Tibial artery (tissue), 4 donors: ENCODE results near the gene BCR.

Experiments used
- DNase-seq, 2 donors: peaks; one replicate each; pipeline ENCODE4 v3.0.0-alpha.2; 2019
- H3K27ac ChIP-seq, 2 donors: fragments of 200-600 bp; sonication (generic) in 1 of 2; 1 replicate in 1 of 2; 2 replicates in 1 of 2; pipeline ENCODE4 v1.5.1; 2018 to 2019; ENCODE audit warnings: mild to moderate bottlenecking in 1 of 2
- H3K27me3 ChIP-seq, 2 donors: fragments of 200-600 bp; sonication (generic) in 1 of 2; one replicate each; pipeline versions ENCODE4 v1.5.1 to v1.6.0; 2016 to 2019
- H3K36me3 ChIP-seq, 3 donors: fragments of 200-600 bp; sonication (generic) in 2 of 3; one replicate each; pipeline ENCODE4 v1.5.1; 2016 to 2019; ENCODE audit warnings: mild to moderate bottlenecking in 2 of 3
- H3K4me1 ChIP-seq, 4 donors: fragments of 200-600 bp; sonication (generic) in 2 of 4; 1 replicate in 3 of 4; 2 replicates in 1 of 4; pipeline ENCODE4 v1.5.1; 2016 to 2019
- H3K4me3 ChIP-seq, 2 donors: fragments of 200-600 bp; sonication (generic) in 1 of 2; 1 replicate in 1 of 2; 2 replicates in 1 of 2; pipeline ENCODE4 v1.5.1; 2018 to 2019; ENCODE audit warnings: mild to moderate bottlenecking in 2 of 2
- H3K9me3 ChIP-seq, 3 donors: fragments of 200-600 bp; sonication (generic) in 1 of 3; one replicate each; pipeline ENCODE4 v1.5.1; 2016 to 2019
- intact Hi-C: fragments of 100-400 bp; cut with DNase I; formaldehyde crosslinking; loops from one replicate; pipeline ENCODE4 v1.15.0; 2023; ENCODE audit warnings: low total_unique reads
- TF ChIP-seq, protein P1 (sequence below), 2 experiments: fragments of 200-600 bp in 1 of 2; fragments of 450-650 bp in 1 of 2; IDR thresholded peaks; one replicate each; pipeline ENCODE4 v1.5.1; 2017 to 2019; ENCODE audit warnings: antibody characterized with exemption in 2 of 2, mild to moderate bottlenecking in 1 of 2, moderate library complexity in 1 of 2

Gene BCR

GRCh38 chr22:23213022-23213555 is 32.8 kb downstream of the BCR start:
- Histone ChIP-seq H3K4me3 (no peak overlapping the region), H3K9me3 (no peaks in the 10 kb centered on the region), H3K27ac (peak overlapping the region in 1 of 2 donors; percentile 11), H3K27me3 (no peaks in the 10 kb centered on the region), H3K4me1 (peaks cover 6 to 73% (median 43%) of the 10 kb centered on the region in 4 donors), H3K36me3 (peaks cover 0 to under 1% (median 0%) of the 10 kb centered on the region in 3 donors)
- intact Hi-C loops, result no loop called here
- DNase-seq, result no peak
- TF ChIP-seq, protein P1, sequence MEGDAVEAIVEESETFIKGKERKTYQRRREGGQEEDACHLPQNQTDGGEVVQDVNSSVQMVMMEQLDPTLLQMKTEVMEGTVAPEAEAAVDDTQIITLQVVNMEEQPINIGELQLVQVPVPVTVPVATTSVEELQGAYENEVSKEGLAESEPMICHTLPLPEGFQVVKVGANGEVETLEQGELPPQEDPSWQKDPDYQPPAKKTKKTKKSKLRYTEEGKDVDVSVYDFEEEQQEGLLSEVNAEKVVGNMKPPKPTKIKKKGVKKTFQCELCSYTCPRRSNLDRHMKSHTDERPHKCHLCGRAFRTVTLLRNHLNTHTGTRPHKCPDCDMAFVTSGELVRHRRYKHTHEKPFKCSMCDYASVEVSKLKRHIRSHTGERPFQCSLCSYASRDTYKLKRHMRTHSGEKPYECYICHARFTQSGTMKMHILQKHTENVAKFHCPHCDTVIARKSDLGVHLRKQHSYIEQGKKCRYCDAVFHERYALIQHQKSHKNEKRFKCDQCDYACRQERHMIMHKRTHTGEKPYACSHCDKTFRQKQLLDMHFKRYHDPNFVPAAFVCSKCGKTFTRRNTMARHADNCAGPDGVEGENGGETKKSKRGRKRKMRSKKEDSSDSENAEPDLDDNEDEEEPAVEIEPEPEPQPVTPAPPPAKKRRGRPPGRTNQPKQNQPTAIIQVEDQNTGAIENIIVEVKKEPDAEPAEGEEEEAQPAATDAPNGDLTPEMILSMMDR (IDR thresholded peaks at IDR 0.05), result no peak

- Histone ChIP-seq H3K27me3 (no peaks in the 10 kb centered on the region), H3K9me3 (no peaks in the 10 kb centered on the region), H3K27ac (peak overlapping the region in 1 of 2 donors; percentile 8), H3K4me1 (peaks cover 13 to 79% (median 50%) of the 10 kb centered on the region in 4 donors), H3K36me3 (no peaks in the 10 kb centered on the region), H3K4me3 (no peak overlapping the region)
- no peak for DNase-seq
- intact Hi-C loops, result no loop called here
- TF ChIP-seq, protein P1 (IDR thresholded peaks at IDR 0.05), result no peak
These were observed 33.4 kb downstream of the BCR start for GRCh38 chr22:23213581-23214334.

DNA sequence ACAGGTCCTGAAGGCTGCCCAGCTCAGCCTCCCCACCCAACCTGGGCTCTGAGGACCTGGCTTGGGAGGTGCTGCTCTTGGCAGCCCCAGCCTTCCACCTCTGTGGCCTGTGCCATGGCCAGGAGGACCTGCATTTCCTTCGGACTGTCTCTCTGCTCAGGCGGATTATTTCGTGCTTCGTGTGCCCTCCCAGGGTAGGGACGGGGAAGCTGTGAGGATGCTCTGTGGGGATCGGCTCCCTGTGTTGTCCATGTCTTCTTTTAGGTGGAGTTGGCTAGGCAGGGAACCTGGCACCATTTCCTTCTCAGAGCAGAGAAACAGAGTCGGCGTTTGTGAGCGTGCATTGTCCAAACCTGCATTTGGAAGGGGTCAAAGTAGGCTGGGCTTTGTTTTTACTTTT is 34.1 kb downstream of the BCR start:
- Histone ChIP-seq H3K27ac (peak overlapping the region in 1 of 2 donors; percentile 8), H3K4me1 (peaks cover 13 to 86% (median 56%) of the 10 kb centered on the region in 4 donors), H3K9me3 (no peaks in the 10 kb centered on the region), H3K36me3 (no peaks in the 10 kb centered on the region), H3K27me3 (no peaks in the 10 kb centered on the region), H3K4me3 (no peak overlapping the region)
- TF ChIP-seq, protein P1 (IDR thresholded peaks at IDR 0.05), result no peak
- intact Hi-C loops, result no loop called here
- DNase-seq, result no peak

DNA sequence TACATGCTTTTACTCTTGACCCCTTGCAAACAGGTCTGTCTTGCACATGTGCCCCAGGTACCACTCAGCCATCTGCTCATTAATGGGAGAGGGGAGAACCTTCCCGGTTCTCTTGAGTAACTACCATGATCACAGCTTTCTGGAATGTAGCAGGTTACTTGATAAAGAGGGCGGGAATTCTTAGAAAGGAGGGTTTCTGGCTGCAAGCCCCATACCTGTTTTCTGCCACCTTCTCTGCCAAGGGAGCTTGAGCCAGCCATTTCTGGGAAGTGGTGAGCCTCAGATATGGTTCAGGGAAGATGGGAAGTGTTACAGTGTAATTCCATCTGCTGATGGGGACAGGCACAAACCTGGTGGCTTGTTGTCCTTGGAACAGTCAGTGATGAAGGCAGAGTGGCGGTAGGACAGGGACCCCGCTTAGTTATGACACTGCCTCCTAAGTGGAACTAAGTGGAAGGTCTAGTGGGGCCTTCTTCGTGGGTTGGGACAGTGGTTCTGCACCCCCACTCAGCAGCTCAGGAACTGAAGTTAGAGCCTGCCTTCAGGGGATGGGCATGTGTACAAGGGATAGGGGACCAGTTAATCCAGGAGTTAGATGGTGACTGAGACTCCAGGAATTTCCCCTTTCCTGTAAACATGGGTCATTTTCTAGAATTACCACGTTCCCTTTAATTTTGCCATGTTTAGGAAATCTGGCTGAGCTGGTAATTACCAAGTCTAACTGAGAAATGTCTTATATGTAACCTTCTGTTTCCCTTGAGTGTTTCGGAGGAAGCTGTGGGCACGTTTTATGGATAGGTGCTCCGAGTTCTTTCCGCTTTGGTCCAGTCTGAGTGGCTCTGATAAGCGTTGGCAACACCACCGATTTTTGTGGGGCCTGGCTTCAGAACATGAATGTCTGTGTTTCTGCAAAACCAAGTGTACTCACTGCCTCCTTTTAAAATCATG is 35.3 kb downstream of the BCR start:
- no peaks in the 10 kb centered on the region for H3K36me3 ChIP-seq
- H3K27me3 ChIP-seq, result no peaks in the 10 kb centered on the region
- peaks cover 13 to 97% (median 68%) of the 10 kb centered on the region in 4 donors for H3K4me1 ChIP-seq
- H3K27ac ChIP-seq, result peak overlapping the region; percentile 43 to 62
- H3K4me3 ChIP-seq, result no peak overlapping the region
- TF ChIP-seq, protein P1 (IDR thresholded peaks at IDR 0.05), result no peak
- no peaks in the 10 kb centered on the region for H3K9me3 ChIP-seq
- intact Hi-C loops, result no loop called here
- peak in 1 of 2 donors; percentile 56 for DNase-seq

GRCh38 chr22:23216461-23217170 is 36.3 kb downstream of the BCR start:
- TF ChIP-seq, protein P1 (IDR thresholded peaks at IDR 0.05), result no peak
- H3K27me3 ChIP-seq, result no peaks in the 10 kb centered on the region
- peak overlapping the region; percentile 43 to 62 for H3K27ac ChIP-seq
- no peak for DNase-seq
- H3K4me3 ChIP-seq, result no peak overlapping the region
- no peaks in the 10 kb centered on the region for H3K36me3 ChIP-seq
- intact Hi-C loops, result no loop called here
- no peaks in the 10 kb centered on the region for H3K9me3 ChIP-seq
- peaks cover 13 to 99% (median 75%) of the 10 kb centered on the region in 4 donors for H3K4me1 ChIP-seq
